SIG-M5 treated with dmso at 0.1 percent for 504 hours (cell line): ENCODE results near the gene CNIH2.
"Not testable (repeated sequence)": the region's sequence is repeated elsewhere in the genome, so short reads cannot be mapped to it uniquely, and the experiment has no call there.

ENCODE experiments used
- DNase-seq: peaks from one replicate; lab custom pipeline; 2025; ENCODE audit not compliant: unreplicated experiment; lab: John Stamatoyannopoulos, UW

CNIH2 gene

DNA sequence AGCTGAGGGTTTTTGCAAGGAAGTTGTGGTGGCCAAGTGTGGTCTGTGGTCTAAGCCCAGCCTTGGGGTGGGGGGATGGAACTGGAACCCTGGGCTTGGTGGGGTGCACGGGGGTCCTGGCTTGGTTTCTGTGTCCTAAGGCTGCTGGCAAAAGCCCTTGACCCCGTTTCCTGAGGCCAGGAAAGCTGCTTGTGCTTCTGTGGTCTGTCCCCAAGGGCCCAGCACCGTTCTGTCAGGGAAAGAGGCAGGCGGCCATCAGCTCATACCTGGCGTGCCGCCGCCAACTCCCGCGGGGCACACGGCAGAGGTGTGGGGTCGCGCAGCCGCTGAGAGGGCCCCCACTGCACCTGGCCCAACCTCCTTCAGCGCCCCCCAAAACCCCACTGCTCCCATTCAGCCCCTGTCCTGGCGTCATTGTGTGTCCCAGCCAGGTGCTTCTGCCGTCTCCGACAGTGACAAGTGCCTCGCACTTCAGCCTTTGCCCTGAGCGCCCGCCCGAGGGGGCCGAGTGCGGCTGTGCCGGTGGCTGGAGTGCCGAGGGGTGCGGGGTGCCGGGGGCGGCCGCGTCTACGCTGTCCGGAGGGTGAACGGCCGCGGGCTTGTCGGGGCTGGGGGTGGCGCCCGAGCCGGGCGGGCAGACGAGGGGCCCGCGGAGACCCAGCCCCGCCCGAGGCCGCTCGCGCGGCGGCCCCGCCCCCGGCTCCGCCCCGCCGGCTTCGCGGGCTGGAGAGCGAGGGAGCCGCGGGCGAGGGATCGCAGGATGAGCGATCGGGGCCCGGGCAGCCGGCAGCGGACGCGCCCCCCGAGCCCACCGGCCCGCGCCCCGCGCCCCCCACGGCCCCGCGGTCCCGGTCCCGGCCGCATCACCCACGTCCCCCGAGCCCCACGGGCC is at the start of gene CNIH2:
TSS of gene CNIH2 (plus strand) at position 705 of the 892 bp plus-strand sequence. CDS start 282 bp downstream, outside the sequence.
- no peak for DNase-seq

DNA sequence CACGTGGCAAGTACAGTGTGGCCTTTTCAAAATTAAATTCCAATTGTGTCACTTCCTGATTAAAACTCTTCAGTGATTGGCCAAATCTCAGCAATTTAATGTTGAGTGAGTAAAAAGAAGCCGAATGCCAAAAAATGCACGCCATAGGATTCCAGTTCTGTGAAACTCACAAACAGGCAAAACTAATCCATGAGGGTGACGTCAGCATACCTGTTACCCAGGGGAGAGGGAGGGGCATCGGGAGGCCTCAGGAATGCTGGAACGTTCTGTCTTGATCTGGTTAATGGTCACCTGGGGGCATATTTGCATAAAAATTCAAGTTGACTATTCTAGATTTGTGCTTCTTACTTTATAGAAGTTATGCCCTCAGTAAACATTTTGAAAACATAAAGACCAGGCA is 49.5 kb upstream of the CNIH2 start:
- no peak for DNase-seq

DNA sequence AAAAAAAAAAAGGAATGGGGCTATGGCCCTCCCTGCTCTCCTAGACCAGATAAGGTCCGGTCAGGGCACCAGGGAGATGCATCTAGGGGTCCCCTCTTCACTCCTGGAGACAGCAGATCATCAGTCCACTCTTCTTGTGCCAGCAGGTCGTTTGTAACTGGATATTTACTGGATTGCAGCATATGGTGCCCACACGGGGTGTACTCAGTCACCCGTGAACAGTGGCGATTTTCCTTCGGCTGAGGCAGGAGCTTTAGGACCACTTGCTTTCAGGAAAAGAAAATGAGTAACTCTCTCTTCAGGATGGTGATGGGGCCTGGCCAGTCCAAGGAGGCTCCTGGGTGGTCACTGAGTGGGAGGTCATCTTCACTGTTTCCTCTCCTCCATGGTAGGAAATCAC is 47.8 kb upstream of the CNIH2 start:
- no peak for DNase-seq

DNA sequence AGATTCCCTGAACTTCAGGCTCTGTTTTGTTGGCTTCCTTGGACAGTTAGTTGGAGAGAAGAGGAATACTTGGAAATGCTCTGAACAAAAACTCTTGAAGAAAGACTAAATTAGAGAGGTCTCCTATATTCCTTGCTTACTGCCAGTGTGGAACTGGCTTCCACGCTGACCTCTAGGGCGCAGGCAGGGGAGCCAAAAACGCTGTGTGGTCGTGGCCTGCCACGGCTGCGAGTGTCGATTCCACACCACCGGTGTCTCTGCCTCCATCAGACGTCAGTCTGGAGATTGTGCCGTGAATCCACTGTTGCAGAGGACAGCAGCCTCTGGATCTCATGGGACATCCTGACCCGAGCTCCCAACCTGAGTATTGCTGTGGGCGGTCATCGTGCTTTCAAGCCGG is 47.0 kb upstream of the CNIH2 start:
- DNase-seq, result no peak

DNA sequence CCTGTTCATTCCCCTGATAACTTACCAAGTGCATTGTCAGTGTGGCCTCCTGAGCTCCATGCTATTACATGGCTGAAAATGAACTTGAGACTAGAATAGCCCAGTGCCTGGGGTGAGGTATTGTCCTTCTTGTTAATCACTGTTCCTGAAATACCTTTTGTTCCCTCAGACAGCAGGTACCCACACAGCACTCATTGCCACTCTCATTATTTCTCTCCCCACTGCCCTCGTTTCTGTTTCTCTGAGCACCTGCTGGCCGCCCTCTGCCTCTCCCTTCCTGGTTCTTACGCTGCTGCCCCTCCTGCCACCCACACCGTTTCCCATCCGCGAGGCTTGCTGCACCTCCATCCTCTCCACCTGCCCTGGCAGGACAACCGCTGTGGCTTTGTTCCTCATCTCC is 46.4 kb upstream of the CNIH2 start:
- DNase-seq, result no peak

DNA sequence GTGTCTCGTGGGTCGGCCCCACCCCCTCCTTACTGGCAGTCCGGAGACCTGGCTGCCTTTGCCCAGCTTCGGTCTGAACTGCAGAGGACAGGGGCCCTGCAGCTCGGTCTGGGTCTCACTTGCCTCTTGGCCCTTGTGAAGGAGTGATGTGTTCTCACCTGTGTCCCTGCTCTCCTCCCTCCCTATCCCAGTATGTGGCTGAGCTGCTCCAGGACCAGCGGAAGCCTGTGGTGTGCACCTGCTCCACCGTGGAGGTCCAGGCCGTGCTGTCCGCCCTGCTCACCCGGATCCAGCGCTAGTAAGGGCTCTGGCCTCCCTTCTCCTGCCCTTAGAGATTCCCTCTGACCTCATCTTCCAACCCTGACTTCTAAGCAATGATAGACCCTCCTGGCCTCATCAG is 45.2 kb upstream of the CNIH2 start:
- DNase-seq, result no peak

DNA sequence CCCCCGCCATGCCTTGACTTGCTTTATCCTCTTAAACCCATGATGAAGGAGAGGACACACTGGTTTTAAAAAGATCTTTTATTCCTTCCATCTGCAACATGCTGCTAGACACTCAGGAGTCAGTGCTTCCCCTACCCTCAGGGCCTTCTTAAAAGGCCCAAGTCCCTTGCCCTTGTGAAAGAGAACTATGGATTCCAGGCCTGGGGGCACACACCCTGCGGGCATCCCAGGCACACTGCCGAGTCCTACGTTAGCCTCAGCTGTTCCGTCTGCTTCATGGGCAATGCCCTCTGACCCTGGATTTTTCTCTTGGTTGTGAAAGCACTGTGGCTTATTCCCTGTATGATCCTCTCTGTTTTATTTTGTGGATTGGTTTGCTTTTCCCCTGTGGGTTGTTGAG is 44.7 kb upstream of the CNIH2 start:
- no peak for DNase-seq

DNA sequence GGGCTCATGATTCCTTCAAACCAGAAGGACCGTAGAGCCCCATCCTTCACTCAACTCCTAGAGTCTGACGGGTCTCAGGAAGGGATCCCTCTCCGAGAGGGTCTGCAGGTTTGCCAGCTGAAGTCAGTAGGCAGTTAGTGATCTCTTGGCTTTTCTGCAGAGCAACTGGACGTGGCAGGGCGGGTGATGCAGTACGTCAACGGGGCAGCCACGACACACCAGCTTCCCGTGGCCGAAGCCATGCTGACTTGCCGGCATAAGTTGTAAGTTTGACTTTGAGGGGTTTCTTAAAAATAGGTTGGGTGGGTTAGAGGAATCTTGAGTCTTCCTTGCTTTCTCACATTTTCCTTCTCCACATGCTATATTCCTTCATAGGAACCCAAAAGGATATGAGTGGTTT is 42.8 kb upstream of the CNIH2 start:
- no peak for DNase-seq

DNA sequence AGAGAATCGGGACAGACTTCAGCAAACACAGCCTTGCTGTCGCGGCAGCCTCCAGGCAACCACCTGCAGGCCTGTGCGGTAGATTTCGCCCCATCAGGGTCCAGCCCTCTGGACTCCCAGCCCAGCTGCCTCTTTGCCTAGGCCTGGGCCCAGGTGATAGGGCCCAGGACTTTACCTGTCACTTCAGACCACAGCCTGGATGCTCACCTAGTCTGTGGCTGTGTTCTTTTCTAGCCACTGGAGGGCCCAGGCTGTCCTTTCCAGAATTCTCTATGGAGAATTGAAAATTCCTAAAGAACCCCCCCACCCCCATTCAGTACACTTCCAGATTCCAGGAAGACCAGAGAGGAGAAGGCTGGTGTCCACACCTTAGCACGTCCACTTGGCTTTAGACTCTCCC is 40.1 kb upstream of the CNIH2 start:
- no peak for DNase-seq

DNA sequence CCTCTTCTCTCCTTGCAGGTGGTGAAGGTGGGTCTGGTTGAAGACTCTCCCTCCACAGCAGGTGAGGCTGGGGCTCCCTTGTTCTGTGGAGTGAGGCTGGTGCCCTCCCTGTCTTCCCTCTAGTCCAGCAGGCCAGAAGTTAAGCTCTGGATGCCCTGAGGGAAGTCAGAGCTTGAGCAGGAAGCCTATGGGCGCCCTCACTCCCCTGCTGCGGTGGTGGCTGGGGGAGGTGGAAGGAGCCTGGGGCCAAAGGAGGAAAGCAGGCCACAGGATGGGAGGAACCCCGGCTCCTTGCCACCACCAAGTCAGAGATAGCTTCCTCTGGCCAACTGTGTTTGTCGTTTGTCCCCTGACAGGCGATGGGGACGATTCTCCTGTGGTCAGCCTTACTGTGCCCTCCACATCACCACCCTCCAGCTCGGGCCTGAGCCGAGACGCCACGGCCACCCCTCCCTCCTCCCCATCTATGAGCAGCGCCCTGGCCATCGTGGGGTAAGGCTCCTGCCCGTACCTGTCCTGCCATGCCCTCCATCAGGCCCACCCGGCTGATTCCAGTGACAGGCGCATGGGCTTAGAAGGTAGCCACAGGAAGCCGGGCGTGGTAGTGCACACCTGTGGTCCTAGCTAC is 39.1 kb upstream of the CNIH2 start:
- no peak for DNase-seq

DNA sequence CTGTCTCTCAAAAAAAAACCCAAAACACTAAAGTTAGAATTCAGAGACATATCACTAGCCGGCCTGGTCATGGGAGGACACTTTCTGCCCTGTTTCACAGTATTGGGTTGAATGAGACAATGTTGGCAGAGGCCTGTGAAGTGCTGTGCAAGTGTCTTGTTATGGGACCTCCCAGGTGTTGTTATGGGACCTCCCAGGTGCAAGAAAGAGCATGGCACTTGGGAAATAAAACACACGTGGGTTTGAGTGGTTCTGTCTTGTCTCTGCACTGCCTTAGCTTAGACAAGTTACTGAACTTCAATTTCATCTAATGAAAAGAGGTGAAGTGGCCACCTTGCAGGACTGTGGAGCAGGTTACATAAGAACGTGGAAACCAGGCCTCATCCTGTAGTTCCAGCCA is 38.5 kb upstream of the CNIH2 start:
- no peak for DNase-seq

DNA sequence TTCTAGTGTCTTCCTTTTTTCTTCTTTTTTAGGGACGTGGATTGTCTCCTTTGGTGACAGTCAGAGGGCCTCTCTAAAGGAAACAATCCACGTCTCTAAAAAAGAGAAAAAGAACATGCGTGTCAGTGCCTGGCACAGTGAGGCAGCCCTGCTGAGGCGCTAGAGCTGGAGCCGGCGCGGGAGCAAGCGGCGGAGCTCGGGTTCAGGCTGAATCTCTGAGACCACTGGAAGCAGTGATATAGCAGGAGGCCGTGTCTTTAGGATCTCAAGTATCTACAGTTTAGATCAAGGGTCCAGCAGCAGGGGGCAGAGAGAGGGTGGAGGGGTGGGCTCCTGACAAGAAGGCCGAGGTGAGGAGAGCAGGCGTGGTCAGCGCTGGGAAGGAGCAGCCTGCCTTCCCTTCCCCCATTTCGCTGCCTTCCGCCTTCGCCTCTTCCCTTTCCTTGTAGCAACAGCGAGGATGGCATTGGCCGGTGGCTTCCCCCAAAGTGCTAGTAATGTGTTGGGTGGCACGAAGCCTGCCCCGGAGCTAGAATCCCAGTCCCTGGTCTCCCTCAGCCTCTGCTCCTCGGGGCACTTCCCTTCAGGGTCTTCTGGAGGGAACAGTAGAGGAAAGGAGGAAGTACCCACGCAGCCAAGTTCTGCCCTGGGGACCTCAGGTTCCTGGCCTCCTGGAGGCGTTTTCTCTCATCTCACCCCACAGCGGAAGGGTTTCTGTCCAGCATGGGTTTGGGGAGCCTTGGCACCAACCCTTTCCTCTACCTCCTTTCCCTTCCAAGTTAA is 37.8 kb upstream of the CNIH2 start:
- peak; percentile 16 for DNase-seq

DNA sequence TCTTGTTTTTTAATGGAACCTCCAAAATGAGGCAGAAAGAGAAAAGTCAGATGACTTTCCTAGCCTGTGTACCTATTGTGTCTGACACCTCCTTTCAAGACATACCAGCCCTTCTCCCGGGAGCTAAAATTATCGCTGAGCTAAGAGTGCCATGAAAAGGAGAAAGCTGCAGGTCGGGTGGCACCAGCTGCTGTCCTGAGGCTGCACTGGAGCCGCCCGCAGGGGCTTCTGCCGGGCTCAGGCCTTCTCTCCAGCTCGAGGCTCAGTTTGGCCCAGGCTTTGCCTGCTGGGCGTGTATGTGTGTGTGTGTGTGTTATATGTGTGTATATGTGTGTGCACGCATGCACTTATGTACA is 37.2 kb upstream of the CNIH2 start:
- DNase-seq, result no peak

DNA sequence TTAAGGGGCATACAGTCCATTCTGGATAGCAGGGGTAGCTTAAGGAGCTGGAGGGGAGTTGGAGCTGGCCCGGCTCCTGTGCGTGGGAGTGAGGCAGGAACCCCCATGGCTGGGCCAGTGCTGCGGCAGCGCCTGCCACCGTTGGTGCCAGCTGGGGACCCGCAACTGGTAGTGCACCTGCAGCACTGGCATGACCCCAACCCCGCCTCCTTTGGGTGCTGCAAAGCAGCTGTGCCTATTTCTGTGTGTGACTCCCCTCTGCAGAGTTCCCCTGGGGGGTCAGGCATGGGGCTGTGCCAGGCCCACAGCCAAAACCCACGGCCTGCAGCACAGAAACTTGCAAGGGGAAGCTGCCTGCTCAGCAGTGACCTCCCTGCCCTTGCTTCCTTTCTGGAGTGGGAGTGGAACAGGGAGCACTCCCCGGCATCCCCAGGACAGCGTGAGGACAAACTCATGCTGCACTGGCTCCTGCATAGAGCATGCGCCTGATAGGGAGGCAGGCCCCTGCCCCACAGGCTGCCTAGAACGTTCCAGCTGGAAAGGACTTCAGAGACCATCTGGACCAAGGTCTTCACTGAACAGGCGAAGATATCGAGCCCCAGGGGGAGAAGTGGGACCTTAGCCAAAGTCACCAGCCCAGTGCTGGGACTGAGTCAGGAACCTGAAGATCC is 35.7 kb upstream of the CNIH2 start:
- no peak for DNase-seq

DNA sequence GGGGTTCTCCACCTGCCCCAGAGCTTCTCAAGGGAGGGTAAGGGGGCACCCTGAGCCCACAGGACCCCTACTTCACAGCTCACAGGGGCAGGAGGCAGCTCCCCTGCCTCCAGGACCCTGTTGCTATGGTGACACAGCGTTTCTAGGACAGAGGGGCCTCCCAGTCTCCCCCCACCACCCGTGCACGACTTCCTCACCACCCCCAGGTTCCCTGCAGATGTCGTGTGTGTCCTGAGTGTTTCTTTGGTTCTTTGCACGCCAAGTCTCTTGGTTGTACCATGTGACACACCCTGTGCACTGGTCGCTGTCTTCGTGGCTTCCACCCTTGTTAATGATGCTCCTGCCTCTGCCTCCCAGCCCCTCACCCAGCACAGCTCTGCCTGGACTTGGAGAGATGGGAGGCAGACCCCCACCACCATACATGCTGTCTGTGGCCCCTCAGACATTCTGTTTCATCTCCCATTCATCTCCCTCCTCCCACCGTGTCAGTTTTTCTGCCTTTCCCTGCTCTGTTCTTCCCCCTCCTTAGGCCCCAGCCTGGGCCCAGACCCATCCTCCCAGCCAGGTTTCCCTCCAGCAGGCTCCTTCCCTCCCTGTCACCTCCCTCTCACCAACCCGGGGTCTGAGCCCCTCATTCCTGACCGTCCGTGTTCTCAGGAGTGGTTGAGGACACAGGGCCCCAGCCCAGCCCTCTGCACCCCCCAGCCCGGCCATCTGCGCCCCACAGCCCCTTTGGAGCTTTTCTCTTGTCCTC is 34.0 kb upstream of the CNIH2 start:
- DNase-seq, result no peak

DNA sequence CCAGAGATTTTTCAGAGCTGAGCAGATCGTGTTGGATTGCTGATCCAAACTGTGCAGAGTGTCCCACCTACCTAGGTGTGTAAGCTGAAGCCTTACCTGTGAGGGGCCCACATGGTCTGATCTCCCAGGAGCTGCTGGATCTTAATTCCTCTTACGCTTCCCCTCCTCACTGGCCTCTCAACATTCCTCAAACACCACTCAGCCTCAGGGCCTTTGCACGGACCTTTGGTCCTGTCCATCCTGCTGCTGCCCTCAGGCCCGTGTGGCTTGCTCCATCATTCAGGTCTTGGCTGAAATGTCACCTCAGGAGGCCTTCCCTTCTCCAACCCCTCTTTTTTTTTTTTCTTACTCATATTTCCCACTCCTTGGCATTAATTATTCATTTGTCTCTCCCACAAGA is 30.7 kb upstream of the CNIH2 start:
- no peak for DNase-seq

DNA sequence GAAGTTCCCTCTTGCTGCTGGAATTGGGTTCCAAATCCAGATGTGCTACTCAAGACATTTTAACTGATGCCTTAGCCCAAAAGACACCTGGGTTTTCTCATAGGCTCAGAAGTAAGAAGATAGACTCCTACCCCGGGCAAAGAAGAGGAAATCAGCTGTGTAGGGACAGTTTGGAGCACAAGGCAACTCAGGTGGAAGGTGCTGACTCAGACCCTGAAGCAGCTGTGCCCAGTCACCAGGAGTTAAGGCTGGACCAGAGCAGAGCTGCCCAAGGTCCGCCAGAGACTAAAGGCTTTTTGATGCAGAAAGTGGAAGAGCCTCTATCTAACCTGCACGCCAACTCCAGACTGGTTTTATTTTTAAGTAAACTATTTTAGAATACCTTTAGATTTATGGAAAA is 30.2 kb upstream of the CNIH2 start:
- no peak for DNase-seq

DNA sequence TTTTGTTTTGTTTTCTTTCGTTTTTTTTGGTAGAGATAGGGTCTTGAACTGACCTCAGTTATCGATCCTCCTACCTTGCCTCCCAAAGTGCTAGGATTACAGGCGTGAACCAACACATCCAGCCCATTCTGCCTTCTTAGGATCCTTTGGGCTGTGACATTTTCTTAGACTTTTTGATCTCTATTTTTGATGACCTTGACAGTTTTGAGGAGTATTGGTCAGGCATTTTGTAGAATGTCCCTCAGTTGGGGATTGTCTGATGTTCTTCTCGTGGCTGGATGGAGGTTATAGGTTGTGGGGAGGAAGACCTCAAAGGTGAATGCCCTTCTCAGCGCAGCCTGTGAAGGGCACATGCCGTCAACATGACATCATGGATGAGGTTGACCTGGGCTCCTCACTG is 29.1 kb upstream of the CNIH2 start:
- DNase-seq, result no peak

DNA sequence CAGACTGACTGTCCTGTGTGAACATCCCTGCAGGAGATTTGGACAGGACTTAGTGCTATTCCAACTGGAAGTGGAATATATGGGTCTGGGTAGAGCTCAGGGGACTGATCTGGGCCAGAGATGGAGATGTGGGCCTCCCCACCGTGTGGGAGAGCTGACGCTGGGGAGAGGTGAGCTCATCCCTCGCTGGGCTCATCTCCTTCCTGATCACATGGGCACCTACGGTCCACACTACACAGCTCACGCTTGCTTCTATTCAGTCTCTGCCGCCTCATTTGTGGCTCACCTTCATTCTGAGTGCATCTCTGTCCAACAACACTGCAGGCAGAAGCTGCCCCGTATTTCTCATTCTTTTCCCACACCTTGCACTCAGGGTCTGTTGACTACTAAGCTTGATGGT is 26.2 kb upstream of the CNIH2 start:
- no peak for DNase-seq

DNA sequence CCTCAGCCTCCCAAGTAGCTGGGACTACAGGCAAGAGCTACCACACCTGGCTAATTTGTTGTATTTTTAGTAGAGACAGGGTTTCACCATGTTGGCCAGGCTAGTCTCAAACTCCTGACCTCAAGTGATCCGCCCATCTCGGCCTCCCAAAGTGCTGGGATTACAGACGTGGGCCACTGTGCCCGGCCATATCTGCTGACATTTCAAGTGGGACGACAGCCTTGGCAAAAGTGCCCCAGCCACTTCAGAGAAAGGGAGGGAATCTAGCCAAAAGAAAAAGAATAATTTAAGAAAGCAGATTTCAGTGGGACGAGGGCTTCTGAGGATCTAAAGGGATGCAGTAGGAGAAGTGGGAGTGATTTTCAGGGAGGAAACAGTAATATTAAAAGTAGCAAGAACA is 24.9 kb upstream of the CNIH2 start:
- not testable (repeated sequence) for DNase-seq

DNA sequence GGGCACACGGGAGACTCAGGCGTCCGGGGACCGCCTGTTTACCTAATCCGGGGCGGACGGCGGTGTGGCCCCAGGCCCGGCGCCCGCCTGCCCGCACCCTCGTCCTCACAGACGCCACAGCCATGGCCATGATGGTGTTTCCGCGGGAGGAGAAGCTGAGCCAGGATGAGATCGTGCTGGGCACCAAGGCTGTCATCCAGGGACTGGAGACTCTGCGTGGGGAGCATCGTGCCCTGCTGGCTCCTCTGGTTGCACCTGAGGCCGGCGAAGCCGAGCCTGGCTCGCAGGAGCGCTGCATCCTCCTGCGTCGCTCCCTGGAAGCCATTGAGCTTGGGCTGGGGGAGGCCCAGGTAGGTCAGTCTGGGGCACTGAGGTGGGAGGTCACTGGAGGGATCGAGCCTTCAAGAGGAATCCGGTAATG is 19.5 kb upstream of the CNIH2 start:
- DNase-seq, result no peak
